IPS DF 4.7 (cell line): Measurements from ENCODE around the gene CCDC159.
"Not testable (repeated sequence)": the region's sequence is repeated elsewhere in the genome, so short reads cannot be mapped to it uniquely, and the experiment has no call there.

ENCODE experiments used
- DNase-seq: peaks from one replicate; pipeline ENCODE4 v3.0.0-alpha.2; 2013; ENCODE audit warnings: low spot score; ENCODE audit errors: extremely low read depth

The CCDC159 gene

GRCh38 chr19:11365557-11366117 is 19.3 kb downstream of the CCDC159 start:
- no peak for DNase-seq

- no peak for DNase-seq
Observed at GRCh38 chr19:11367528-11367927, 21.2 kb downstream of the CCDC159 start.

- DNase-seq, result no peak
Observed at GRCh38 chr19:11370744-11371143, 24.4 kb downstream of the CCDC159 start.

GRCh38 chr19:11373166-11373884 is 27.0 kb downstream of the CCDC159 start:
- DNase-seq, result no peak

GRCh38 chr19:11373885-11374432 is 27.6 kb downstream of the CCDC159 start:
- no peak for DNase-seq

GRCh38 chr19:11374433-11375142 is 28.3 kb downstream of the CCDC159 start, which contains the start of gene SWSAP1:
Gene SWSAP1, plus strand, starts transcription at chr19:11374666. Its CDS starts 15 bp downstream, at chr19:11374681.
- DNase-seq, result peak; percentile 98

GRCh38 chr19:11375143-11375948 is 29.0 kb downstream of the CCDC159 start:
- DNase-seq, result no peak

- DNase-seq, result no peak
Observed at GRCh38 chr19:11377237-11377636, 30.9 kb downstream of the CCDC159 start.

GRCh38 chr19:11377756-11378155 is 31.4 kb downstream of the CCDC159 start:
- no peak for DNase-seq

- no peak for DNase-seq
Observed at GRCh38 chr19:11378319-11379189, 32.2 kb downstream of the CCDC159 start.

GRCh38 chr19:11379269-11379845 is 33.0 kb downstream of the CCDC159 start:
- DNase-seq, result not testable (repeated sequence)

GRCh38 chr19:11379857-11380350 is 33.6 kb downstream of the CCDC159 start:
- DNase-seq, result no peak

- DNase-seq, result no peak
Observed at GRCh38 chr19:11380653-11381537, 34.6 kb downstream of the CCDC159 start.

- no peak for DNase-seq
Observed at GRCh38 chr19:11382898-11383705, 36.8 kb downstream of the CCDC159 start.

GRCh38 chr19:11383706-11384048 is 37.4 kb downstream of the CCDC159 start:
- no peak for DNase-seq

- DNase-seq, result no peak
Observed at GRCh38 chr19:11384778-11385129, 38.4 kb downstream of the CCDC159 start.

- no peak for DNase-seq
Observed at GRCh38 chr19:11387162-11388034, 41.1 kb downstream of the CCDC159 start.
